HUES64 (cell line): ENCODE measurements around the gene LDLR.
"Not testable (repeated sequence)": the region's sequence is repeated elsewhere in the genome, so short reads cannot be mapped to it uniquely, and the experiment has no call there.

ENCODE experiments used
- H3K27ac ChIP-seq: 2 replicates; pipeline ENCODE4 v1.7.0; 2013; ENCODE audit warnings: low read depth, low read length, inconsistent platforms
- H3K27me3 ChIP-seq: 2 replicates; pipeline ENCODE4 v1.6.1; 2013; ENCODE audit warnings: mild to moderate bottlenecking, low read length; ENCODE audit not compliant: insufficient read depth
- H3K36me3 ChIP-seq: 2 replicates; pipeline ENCODE4 v1.6.1; 2013; ENCODE audit warnings: mild to moderate bottlenecking, low read length; ENCODE audit not compliant: insufficient read depth
- H3K4me1 ChIP-seq: 2 replicates; pipeline ENCODE4 v1.6.1; 2013; ENCODE audit warnings: mild to moderate bottlenecking, low read length, moderate library complexity; ENCODE audit not compliant: insufficient read depth
- H3K4me3 ChIP-seq: 2 replicates; pipeline ENCODE4 v1.5.1; 2013; ENCODE audit warnings: mild to moderate bottlenecking, low read length, moderate library complexity
- H3K9ac ChIP-seq: 2 replicates; pipeline ENCODE4 v1.6.1; 2013; ENCODE audit warnings: mild to moderate bottlenecking, low read depth, low read length
- H3K9me3 ChIP-seq: 2 replicates; pipeline ENCODE4 v1.6.1; 2013; ENCODE audit warnings: low read depth, low read length; ENCODE audit not compliant: insufficient read depth
- WGBS: fragments of 150-250, 120-280 bp; methylation state at CpG from one replicate; pipeline ENCODE4 v1.1.7; 2013; ENCODE audit warnings: missing lambda C conversion rate; 5-methylcytosine and 5-hydroxymethylcytosine counted together

The LDLR gene

GRCh38 chr19:11093689-11094238, 4.5 kb downstream of the LDLR start:
- peaks cover 78% of the 10 kb centered on the region for H3K36me3 ChIP-seq
- no peak overlapping the region for H3K4me3 ChIP-seq
- H3K9me3 ChIP-seq: no peaks in the 10 kb centered on the region
- peaks cover 10% of the 10 kb centered on the region for H3K4me1 ChIP-seq
- WGBS: 96% methylated on average over 13 of the region's 15 CpGs
- no peaks in the 10 kb centered on the region for H3K27me3 ChIP-seq
- no peak overlapping the region for H3K27ac ChIP-seq
- H3K9ac ChIP-seq: no peak overlapping the region

GRCh38 chr19:11094520-11094894, 5.2 kb downstream of the LDLR start:
- Histone ChIP-seq H3K9ac (no peak overlapping the region), H3K36me3 (peaks cover 86% of the 10 kb centered on the region), H3K27me3 (no peaks in the 10 kb centered on the region), H3K4me1 (peaks cover 8% of the 10 kb centered on the region; the same call in 1 of the 2 replicates), H3K4me3 (no peak overlapping the region), H3K27ac (0 out of 2 replicates have a peak overlapping the region, but pooled peaks have one; percentile 40), H3K9me3 (no peaks in the 10 kb centered on the region)
- 82% methylated on average over 1 of the region's 4 CpGs for WGBS

- WGBS: 93% methylated on average over 8 of the region's 10 CpGs
- no peak overlapping the region for H3K27ac ChIP-seq
These were observed 7.1 kb downstream of the LDLR start for GRCh38 chr19:11096210-11096841.

GRCh38 chr19:11097367-11097766, 8.1 kb downstream of the LDLR start:
- not testable (repeated sequence) for H3K27me3 ChIP-seq, H3K9ac ChIP-seq, H3K4me1 ChIP-seq, H3K27ac ChIP-seq, H3K4me3 ChIP-seq, H3K9me3 ChIP-seq
- 97% methylated on average over 6 of the region's 6 CpGs for WGBS
- peaks cover 95% of the 10 kb centered on the region for H3K36me3 ChIP-seq

More at GRCh38 chr19:11096210-11096841, 7.1 kb downstream of the LDLR start:
- Histone ChIP-seq H3K27me3 (no peaks in the 10 kb centered on the region), H3K4me1 (peaks cover 8% of the 10 kb centered on the region; the same call in 1 of the 2 replicates), H3K4me3 (no peak overlapping the region), H3K36me3 (peaks cover 95% of the 10 kb centered on the region), H3K9me3 (no peaks in the 10 kb centered on the region), H3K9ac (no peak overlapping the region)

- WGBS: 100% methylated on average over 1 of the region's 2 CpGs
- Histone ChIP-seq H3K27ac (no peak overlapping the region), H3K4me1 (no peaks in the 10 kb centered on the region; the same call in 1 of the 2 replicates), H3K9me3 (no peaks in the 10 kb centered on the region), H3K9ac (no peak overlapping the region), H3K4me3 (no peak overlapping the region), H3K36me3 (peaks cover 95% of the 10 kb centered on the region), H3K27me3 (no peaks in the 10 kb centered on the region)
These were observed 9.1 kb downstream of the LDLR start for GRCh38 chr19:11098327-11098726.

GRCh38 chr19:11098861-11099260, 9.6 kb downstream of the LDLR start:
- Histone ChIP-seq H3K27ac (no peak overlapping the region), H3K4me1 (no peaks in the 10 kb centered on the region; the same call in 1 of the 2 replicates), H3K27me3 (no peaks in the 10 kb centered on the region), H3K9ac (no peak overlapping the region), H3K4me3 (no peak overlapping the region), H3K36me3 (peaks cover 95% of the 10 kb centered on the region), H3K9me3 (no peaks in the 10 kb centered on the region)
- WGBS: no CpG with 5 or more reads among the region's 3 CpGs

GRCh38 chr19:11100049-11100448, 10.8 kb downstream of the LDLR start:
- Histone ChIP-seq H3K4me1 (no peaks in the 10 kb centered on the region), H3K27me3 (no peaks in the 10 kb centered on the region), H3K27ac (no peak overlapping the region), H3K4me3 (no peak overlapping the region), H3K36me3 (peaks cover 95% of the 10 kb centered on the region), H3K9me3 (no peaks in the 10 kb centered on the region), H3K9ac (no peak overlapping the region)
- WGBS: 97% methylated on average over 12 of the region's 12 CpGs

GRCh38 chr19:11101057-11101456, 11.8 kb downstream of the LDLR start:
- no peak overlapping the region for H3K27ac ChIP-seq
- H3K4me1 ChIP-seq: no peaks in the 10 kb centered on the region
- no peaks in the 10 kb centered on the region for H3K9me3 ChIP-seq
- H3K27me3 ChIP-seq: no peaks in the 10 kb centered on the region
- H3K9ac ChIP-seq: no peak overlapping the region
- H3K36me3 ChIP-seq: peaks cover 95% of the 10 kb centered on the region
- H3K4me3 ChIP-seq: no peak overlapping the region
- WGBS: 97% methylated on average over 5 of the region's 5 CpGs

- 96% methylated on average over 16 of the region's 16 CpGs for WGBS
- peaks cover 97% of the 10 kb centered on the region for H3K36me3 ChIP-seq
- no peaks in the 10 kb centered on the region for H3K27me3 ChIP-seq
- no peak overlapping the region for H3K27ac ChIP-seq
- H3K4me3 ChIP-seq: no peak overlapping the region
- H3K9me3 ChIP-seq: no peaks in the 10 kb centered on the region
- H3K4me1 ChIP-seq: no peaks in the 10 kb centered on the region
- H3K9ac ChIP-seq: no peak overlapping the region
These were observed 13.7 kb downstream of the LDLR start for GRCh38 chr19:11102944-11103343.

GRCh38 chr19:11103667-11104066, 14.4 kb downstream of the LDLR start:
- H3K9me3 ChIP-seq, H3K9ac ChIP-seq, H3K4me1 ChIP-seq, H3K27ac ChIP-seq, H3K4me3 ChIP-seq, H3K27me3 ChIP-seq: not testable (repeated sequence)
- 95% methylated on average over 10 of the region's 10 CpGs for WGBS
- peaks cover 97% of the 10 kb centered on the region for H3K36me3 ChIP-seq

GRCh38 chr19:11105014-11105636, 15.9 kb downstream of the LDLR start:
- H3K9ac ChIP-seq: no peak overlapping the region
- 94% methylated on average over 36 of the region's 36 CpGs for WGBS
- H3K4me1 ChIP-seq: no peaks in the 10 kb centered on the region
- H3K36me3 ChIP-seq: peaks cover 97% of the 10 kb centered on the region
- no peak overlapping the region; the same call in 1 of the 2 replicates for H3K27ac ChIP-seq
- H3K27me3 ChIP-seq: no peaks in the 10 kb centered on the region
- H3K4me3 ChIP-seq: no peak overlapping the region
- no peaks in the 10 kb centered on the region for H3K9me3 ChIP-seq
